Calu3 (cell line): ENCODE measurements around the gene SP5. TPM values are rescaled to one million over a fixed set of nuclear protein-coding genes. Genes with fewer than 3 reads are reported as not detected.

Source experiments
- BruUV-seq: library from RNA; stranded (reverse); fragments of 400-500 nt; replicated peaks from 2 replicates; lab custom pipeline; 2021; lab: Mats Ljungman, UMichigan
- CTCF ChIA-PET: fragments of 300-600 bp; sonication (Branson Sonifier 250); formaldehyde crosslinking; loops from one replicate; lab custom pipeline; 2022; ENCODE audit warnings: antibody characterized with exemption; lab: Charles Lee
- DNase-seq: peaks from one replicate; pipeline ENCODE4 v3.0.0; 2022
- H3K27ac Mint-ChIP-seq: one replicate; pipeline ENCODE4 v1.8.0; 2022; ENCODE audit warnings: mixed read lengths; ENCODE audit not compliant: unreplicated experiment
- H3K27me3 Mint-ChIP-seq: one replicate; pipeline ENCODE4 v1.8.0; 2022; ENCODE audit warnings: mixed read lengths; ENCODE audit not compliant: unreplicated experiment
- H3K36me3 Mint-ChIP-seq: one replicate; pipeline ENCODE4 v1.8.0; 2022; ENCODE audit warnings: mild to moderate bottlenecking, moderate library complexity, mixed read lengths; ENCODE audit not compliant: insufficient read depth, unreplicated experiment
- H3K4me1 Mint-ChIP-seq: one replicate; pipeline ENCODE4 v1.8.0; 2022; ENCODE audit warnings: mild to moderate bottlenecking, low read depth, mixed read lengths; ENCODE audit not compliant: unreplicated experiment
- H3K4me3 Mint-ChIP-seq: one replicate; pipeline ENCODE4 v1.8.0; 2022; ENCODE audit warnings: mild to moderate bottlenecking, low read depth, moderate library complexity, mixed read lengths; ENCODE audit not compliant: unreplicated experiment
- H3K9me3 Mint-ChIP-seq: one replicate; pipeline ENCODE4 v1.8.0; 2022; ENCODE audit warnings: low read depth, mixed read lengths; ENCODE audit not compliant: unreplicated experiment
- intact Hi-C: fragments of 100-400 bp; cut with micrococcal nuclease; formaldehyde crosslinking; loops from one replicate; pipeline ENCODE4 v1.10.0; 2022; ENCODE audit not compliant: unreplicated experiment
- total RNA-seq: library from RNA; stranded (reverse); gene quantifications from 2 replicates; pipeline ENCODE4 v1.2.3, GENCODE V29; 2022
- TF ChIP-seq, protein P1 (sequence below): fragments of 200-600 bp; IDR thresholded peaks from one replicate; pipeline ENCODE4 v1.8.0; 2022; ENCODE audit warnings: antibody characterized with exemption; ENCODE audit not compliant: unreplicated experiment

SP5 gene
- total RNA-seq, 1 experiment from 2014 or later = 0.73 TPM

DNA sequence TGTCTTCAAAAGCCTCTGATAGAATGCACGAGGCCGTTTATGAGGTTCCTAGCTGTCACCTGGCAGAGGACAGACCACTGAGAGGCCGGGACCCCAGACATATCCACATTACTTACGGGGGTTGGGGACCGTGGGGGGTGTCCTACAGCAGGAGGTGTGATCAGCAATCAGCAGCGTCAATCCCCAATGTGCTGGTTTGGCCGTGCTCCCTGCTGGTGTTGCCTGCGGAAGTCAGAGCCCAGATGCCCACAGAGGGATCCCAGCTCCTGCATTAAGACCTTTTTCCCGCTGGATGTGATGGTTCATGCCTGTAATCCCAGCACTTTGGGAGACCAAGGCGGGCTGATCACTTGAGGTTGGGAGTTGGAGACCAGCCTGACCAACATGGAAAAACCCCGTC is 20.8 kb upstream of the SP5 start:
- CTCF ChIA-PET = no interaction called here
- DNase-seq = no peak
- Mint-ChIP-seq H3K27me3 (no peaks in the 10 kb centered on the region), H3K4me3 (no peak overlapping the region), H3K4me1 (peaks cover 4% of the 10 kb centered on the region), H3K9me3 (no peaks in the 10 kb centered on the region), H3K27ac (no peak overlapping the region), H3K36me3 (no peaks in the 10 kb centered on the region)
- BruUV-seq = no TSS peak
- intact Hi-C loops = no loop called here
- TF ChIP-seq, protein P1, sequence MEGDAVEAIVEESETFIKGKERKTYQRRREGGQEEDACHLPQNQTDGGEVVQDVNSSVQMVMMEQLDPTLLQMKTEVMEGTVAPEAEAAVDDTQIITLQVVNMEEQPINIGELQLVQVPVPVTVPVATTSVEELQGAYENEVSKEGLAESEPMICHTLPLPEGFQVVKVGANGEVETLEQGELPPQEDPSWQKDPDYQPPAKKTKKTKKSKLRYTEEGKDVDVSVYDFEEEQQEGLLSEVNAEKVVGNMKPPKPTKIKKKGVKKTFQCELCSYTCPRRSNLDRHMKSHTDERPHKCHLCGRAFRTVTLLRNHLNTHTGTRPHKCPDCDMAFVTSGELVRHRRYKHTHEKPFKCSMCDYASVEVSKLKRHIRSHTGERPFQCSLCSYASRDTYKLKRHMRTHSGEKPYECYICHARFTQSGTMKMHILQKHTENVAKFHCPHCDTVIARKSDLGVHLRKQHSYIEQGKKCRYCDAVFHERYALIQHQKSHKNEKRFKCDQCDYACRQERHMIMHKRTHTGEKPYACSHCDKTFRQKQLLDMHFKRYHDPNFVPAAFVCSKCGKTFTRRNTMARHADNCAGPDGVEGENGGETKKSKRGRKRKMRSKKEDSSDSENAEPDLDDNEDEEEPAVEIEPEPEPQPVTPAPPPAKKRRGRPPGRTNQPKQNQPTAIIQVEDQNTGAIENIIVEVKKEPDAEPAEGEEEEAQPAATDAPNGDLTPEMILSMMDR = no peak

GRCh38 chr2:170695521-170696410 is 19.4 kb upstream of the SP5 start:
- Mint-ChIP-seq H3K27ac (no peak overlapping the region), H3K4me3 (no peak overlapping the region), H3K36me3 (no peaks in the 10 kb centered on the region), H3K4me1 (no peaks in the 10 kb centered on the region), H3K9me3 (no peaks in the 10 kb centered on the region), H3K27me3 (peaks cover 2% of the 10 kb centered on the region)
- TF ChIP-seq, protein P1 = no peak
- intact Hi-C loops = no loop called here
- DNase-seq = no peak
- CTCF ChIA-PET = interaction anchor here (0.6 kb wide), 1 partner anchor 121 kb away, joined by 3 read pairs; the partner anchor contains the start of gene GAD1
- no TSS peak for BruUV-seq

GRCh38 chr2:170696948-170697347 is 18.2 kb upstream of the SP5 start:
- CTCF ChIA-PET = no interaction called here
- Mint-ChIP-seq H3K27me3 (peaks cover 13% of the 10 kb centered on the region), H3K9me3 (no peaks in the 10 kb centered on the region), H3K27ac (no peak overlapping the region), H3K4me3 (no peak overlapping the region), H3K36me3 (no peaks in the 10 kb centered on the region), H3K4me1 (no peaks in the 10 kb centered on the region)
- DNase-seq = no peak
- intact Hi-C loops = no loop called here
- BruUV-seq = no TSS peak
- TF ChIP-seq, protein P1 = no peak

- intact Hi-C loops = no loop called here
- H3K4me3 Mint-ChIP-seq = no peak overlapping the region
- no TSS peak for BruUV-seq
- H3K9me3 Mint-ChIP-seq = peaks cover 4% of the 10 kb centered on the region
- peaks cover 28% of the 10 kb centered on the region for H3K27me3 Mint-ChIP-seq
- TF ChIP-seq, protein P1 = no peak
- no peak for DNase-seq
- no peaks in the 10 kb centered on the region for H3K36me3 Mint-ChIP-seq
- no peak overlapping the region for H3K27ac Mint-ChIP-seq
- H3K4me1 Mint-ChIP-seq = no peaks in the 10 kb centered on the region
- CTCF ChIA-PET = no interaction called here
Observed at GRCh38 chr2:170701011-170701410, 14.1 kb upstream of the SP5 start.
